ENCODE data around the gene ZNF451. TPM values are rescaled to one million over a fixed set of nuclear protein-coding genes. Genes with fewer than 3 reads are reported as not detected.
"Not testable (repeated sequence)": the region's sequence is repeated elsewhere in the genome, so short reads cannot be mapped to it uniquely, and the experiment has no call there.

The ZNF451 gene
- polyA plus RNA-seq, 3 donors: 33.2 to 38.9 (median 35.4) TPM

DNA sequence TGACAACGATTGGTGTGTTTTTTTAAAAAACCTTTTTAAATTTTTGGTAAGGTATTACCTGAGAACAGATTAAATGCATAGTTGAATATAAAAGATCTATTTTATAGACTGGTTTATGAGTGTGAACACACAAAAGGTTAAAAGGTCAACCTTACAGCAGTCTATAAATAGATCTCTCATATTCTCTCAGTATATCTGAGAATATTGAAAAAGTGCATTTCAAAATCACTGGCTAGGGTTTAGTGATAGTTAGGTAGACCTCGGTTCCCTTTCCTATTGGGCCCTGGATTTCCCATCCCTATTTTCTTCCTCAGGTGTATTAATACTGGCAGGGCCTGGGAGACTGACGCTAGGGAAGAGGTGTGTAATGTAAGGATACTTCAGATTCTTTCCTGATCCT lies 723 bp upstream of the ZNF451 start:
- DNase-seq (ENCODE audit: low read depth in 3 of 3, low spot score in 2 of 3): no peak

DNA sequence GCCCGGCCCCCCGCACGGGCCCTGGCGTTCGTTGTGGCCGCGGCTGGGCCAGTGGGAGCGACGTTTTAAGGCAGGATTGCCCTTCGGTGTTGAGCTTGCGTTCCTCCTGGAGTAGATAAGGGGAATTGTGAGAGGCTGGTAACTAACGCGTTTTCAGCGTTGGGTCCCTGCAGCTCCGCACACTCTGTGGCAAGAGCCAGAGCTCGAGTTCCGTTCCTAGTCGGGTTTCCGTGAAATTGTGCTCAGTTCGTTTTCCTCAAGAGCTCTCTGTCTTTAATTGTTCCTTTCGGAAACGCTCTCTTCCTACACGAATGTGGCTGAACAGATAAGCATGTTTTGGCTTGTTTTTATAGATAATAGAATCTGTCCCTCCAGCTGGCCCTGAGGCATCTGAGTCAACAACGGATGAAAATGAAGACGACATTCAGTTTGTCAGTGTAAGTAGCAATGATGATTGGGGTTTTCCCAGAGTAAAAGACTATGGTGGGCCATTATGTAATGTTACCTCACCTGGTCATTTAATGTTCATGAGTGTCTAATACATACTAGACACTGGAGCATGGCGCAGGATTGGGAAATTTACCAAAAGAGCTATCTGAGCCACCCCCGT lies 575 bp downstream of the ZNF451 start:
- DNase-seq (ENCODE audit: low read depth in 3 of 3, low spot score in 2 of 3): not testable (repeated sequence)

DNA sequence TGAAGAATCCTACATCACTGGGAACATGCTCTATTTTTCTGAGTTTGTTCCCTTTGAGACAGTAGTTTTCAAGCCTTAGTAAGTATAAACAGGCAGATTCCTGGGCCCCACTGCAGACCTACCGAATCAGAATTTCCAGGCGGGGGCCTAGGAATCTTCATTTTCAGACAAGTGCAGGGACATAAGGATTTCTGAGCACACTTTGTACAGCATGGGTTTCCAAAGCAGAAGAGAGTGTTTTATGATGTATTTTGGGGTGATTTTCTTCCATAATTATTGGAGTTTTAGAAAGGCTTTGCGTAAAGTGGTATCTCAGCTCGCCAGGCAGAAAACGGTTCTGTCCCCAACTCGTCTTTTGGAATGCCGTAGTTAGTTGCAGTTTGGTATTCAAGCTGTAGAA lies 1.4 kb downstream of the ZNF451 start:
- DNase-seq (ENCODE audit: low read depth in 3 of 3, low spot score in 2 of 3): not testable (repeated sequence)

- DNase-seq (ENCODE audit: low read depth in 3 of 3, low spot score in 2 of 3): no peak
Observed at GRCh38 chr6:57094689-57095088, 4.7 kb downstream of the ZNF451 start.

- DNase-seq (ENCODE audit: low read depth in 3 of 3, low spot score in 2 of 3): no peak
Observed at GRCh38 chr6:57097596-57097995, 7.6 kb downstream of the ZNF451 start.

- DNase-seq (ENCODE audit: low read depth in 3 of 3, low spot score in 2 of 3): no peak
Observed at GRCh38 chr6:57102976-57103375, 13.0 kb downstream of the ZNF451 start.

- DNase-seq (ENCODE audit: low read depth in 3 of 3, low spot score in 2 of 3): no peak
Observed at GRCh38 chr6:57104336-57104735, 14.3 kb downstream of the ZNF451 start.

DNA sequence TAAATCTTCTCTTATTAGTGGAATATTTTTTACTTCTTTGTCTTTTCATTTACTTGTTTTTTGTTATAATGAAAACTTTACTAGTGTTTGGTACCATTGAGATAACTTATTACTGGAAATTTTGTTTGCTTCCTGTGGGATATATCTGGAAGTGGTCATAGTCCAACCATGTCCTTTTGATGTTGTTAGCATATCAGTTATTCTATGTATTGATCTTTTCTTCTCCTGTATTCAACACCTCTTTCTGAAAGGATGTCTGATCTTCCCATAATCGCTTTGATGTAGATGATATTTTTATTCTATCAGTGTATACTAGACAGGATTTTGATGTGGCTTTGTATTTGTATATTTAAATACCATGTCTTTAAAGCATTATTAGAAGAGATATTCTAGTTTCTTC lies 17.0 kb downstream of the ZNF451 start:
- DNase-seq (ENCODE audit: low read depth in 3 of 3, low spot score in 2 of 3): no peak

- DNase-seq (ENCODE audit: low read depth in 3 of 3, low spot score in 2 of 3): no peak
Observed at GRCh38 chr6:57108691-57109090, 18.7 kb downstream of the ZNF451 start.

GRCh38 chr6:57109880-57110279 lies 19.9 kb downstream of the ZNF451 start:
- no peak for DNase-seq (ENCODE audit: low read depth in 3 of 3, low spot score in 2 of 3)

- no peak for DNase-seq (ENCODE audit: low read depth in 3 of 3, low spot score in 2 of 3)
Observed at GRCh38 chr6:57113105-57113504, 23.1 kb downstream of the ZNF451 start.

- DNase-seq (ENCODE audit: low read depth in 3 of 3, low spot score in 2 of 3): no peak
Observed at GRCh38 chr6:57116776-57117175, 26.8 kb downstream of the ZNF451 start.

- DNase-seq (ENCODE audit: low read depth in 3 of 3, low spot score in 2 of 3): no peak
Observed at GRCh38 chr6:57117796-57118195, 27.8 kb downstream of the ZNF451 start.

DNA sequence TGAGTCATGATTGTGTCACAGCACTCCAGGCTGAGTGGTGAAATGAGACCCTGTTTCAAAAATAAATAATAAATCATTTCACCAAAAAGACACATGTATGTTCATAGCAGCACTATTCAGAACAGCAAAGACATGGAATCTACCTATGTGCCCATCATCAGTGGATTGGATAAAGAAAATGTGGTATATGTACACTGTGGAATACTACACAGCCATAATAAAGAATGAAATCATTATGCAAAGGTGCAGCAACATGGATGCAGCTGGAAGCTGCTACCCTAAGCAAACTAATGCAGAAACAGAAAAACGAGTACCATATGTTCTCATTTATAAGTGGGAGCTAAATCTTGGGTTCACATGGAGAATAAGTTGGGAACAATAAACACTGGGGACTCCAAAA lies 33.1 kb downstream of the ZNF451 start:
- no peak for DNase-seq (ENCODE audit: low read depth in 3 of 3, low spot score in 2 of 3)

DNA sequence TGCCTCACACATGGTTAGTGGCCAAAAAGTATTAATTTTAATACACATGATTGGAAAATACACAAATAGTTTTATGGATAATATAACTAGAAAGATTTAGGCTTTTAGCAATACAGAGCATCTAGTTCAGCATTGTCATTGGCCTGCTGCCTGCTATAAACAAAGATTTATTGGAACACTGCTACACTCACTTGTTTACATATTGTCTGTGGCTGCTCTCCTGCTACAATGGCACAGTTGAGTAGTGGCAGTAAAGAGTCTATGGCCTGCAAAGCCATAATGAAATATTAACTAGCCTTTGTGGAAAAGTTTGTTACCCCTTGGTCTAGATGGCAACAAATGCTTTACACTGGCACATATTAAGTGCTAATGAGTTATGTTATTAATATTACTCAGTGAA lies 37.8 kb downstream of the ZNF451 start:
- no peak for DNase-seq (ENCODE audit: low read depth in 3 of 3, low spot score in 2 of 3)

DNA sequence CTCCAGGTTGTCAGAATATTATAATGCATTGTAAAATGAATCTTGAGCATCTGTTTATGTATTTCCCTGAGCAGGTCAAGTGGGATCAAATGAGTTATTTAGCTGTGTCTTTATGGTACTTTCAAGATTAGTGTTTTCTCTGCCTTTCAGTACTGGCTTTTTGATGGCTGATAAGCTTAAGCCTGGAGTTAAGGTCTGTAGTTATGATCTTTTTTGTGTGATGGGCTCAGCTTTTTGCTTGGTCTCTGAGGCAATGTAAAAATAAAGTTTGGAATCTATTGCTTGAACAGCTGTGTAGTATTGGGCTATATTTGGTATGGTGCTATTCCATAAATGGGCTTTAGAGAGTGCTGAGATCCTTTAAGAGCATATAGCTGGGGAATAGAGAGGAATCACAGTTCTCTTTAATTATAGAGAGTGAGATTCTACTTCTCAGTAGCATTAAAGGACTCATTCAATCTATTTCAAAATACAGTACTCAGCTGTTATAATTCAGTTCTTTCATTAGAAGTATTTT lies 40.7 kb downstream of the ZNF451 start:
- no peak for DNase-seq (ENCODE audit: low read depth in 3 of 3, low spot score in 2 of 3)

GRCh38 chr6:57134954-57135353 lies 45.0 kb downstream of the ZNF451 start:
- DNase-seq (ENCODE audit: low read depth in 3 of 3, low spot score in 2 of 3): no peak

DNA sequence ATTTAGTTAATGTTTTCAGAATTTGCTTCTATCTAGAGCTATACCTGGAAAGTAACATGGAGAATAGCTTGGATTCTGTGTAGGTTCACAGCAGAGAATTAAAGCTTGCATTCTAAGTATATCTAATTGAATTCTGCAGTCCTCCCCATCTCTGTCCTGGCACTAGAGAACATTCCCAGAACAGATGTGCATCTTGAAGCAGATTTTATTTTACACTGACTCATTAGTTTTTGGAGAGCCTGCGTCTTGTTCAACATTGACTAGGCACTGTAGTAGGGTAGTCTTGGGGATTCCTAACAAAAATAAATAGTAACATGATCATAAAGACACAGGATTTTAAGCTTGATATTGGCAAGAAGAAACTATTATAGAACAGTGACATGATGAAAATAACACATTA lies 45.9 kb downstream of the ZNF451 start:
- DNase-seq (ENCODE audit: low read depth in 3 of 3, low spot score in 2 of 3): no peak

DNA sequence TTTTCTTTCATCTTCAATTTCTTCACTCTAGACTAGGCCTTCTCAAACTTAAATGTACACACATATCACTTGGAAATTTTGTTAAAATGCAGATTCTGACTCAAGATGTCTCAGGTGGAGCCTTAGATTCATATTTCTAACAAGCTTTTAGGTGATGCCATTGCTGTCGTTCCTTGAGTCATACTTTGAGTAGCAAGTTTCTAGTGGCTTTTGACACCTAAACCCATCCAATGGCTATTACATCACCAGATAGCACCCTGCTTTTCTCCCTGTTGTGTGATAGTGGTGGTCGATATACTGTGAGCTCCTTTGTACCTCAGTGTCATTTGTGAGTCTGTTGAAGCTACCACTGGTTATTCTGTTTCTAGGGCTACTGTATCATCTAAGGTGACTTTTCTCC lies 47.4 kb downstream of the ZNF451 start:
- no peak for DNase-seq (ENCODE audit: low read depth in 3 of 3, low spot score in 2 of 3)

DNA sequence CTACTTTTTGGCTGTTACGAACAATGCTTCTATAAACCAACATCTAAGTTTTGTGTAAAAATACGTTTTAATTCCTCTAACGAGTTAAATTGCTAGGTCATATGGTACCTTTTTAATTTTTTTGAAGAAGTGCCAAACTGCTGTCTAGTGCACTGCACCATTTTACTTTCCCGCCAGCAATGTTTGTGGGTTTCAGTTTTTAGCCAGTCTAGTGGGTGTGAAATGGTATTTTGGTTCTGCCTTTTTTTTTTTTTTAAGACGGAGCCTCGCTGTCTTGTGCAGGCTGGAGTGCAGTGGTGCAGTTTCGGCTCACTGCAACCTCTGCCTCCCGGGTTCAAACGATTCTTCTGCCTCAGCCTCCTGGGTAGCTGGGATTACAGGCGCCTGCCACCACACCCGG lies 48.0 kb downstream of the ZNF451 start:
- no peak for DNase-seq (ENCODE audit: low read depth in 3 of 3, low spot score in 2 of 3)

DNA sequence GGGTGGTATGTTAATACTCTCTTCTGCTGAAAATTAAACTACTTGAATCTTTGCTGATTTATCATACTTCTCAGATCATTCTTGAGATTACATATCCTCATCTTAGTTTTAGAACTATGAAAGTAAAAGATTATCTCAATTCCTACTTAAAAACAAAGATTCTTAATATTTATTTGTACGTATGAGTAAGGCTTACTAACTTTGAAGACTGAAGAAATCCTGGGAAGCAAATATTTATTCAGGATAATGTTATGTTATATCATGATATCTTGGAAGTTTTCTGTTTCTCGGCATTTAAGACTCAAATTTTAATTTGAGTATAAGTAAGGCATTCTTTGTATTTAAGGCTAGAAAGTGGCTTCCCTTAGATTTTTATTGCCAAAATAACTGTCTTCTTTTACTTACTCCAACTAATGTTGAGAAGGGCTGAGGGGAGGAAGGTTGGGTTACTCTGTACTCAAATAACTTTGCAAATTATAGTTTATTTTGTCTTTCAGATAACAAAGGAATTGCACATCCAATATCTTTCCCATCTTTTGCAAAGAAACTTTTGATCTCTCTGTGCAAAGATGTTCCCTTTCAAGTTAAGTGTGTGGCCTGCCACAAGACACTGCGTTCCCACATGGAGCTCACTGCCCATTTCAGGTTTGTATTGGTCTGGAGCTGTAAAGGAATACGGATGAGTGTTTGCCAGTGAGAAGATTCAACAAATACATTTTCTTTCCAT lies 51.6 kb downstream of the ZNF451 start:
- DNase-seq (ENCODE audit: low read depth in 3 of 3, low spot score in 2 of 3): no peak

DNA sequence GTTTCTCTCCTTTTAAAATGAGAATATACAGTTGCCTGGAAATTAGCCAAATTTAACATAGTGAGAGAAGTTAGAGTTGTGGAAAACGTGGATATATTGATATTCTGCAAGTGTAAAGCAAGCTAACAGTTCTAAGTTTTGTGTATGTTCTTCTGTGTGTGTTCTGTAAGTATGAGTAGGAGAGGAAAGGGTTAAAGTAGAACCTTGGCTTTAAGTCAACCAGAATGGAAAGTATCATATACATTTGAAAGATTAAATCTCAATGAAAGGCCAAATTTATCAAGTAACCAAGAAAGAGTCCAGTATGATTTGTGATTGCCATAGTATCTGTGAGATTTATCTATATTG lies 52.2 kb downstream of the ZNF451 start:
- DNase-seq (ENCODE audit: low read depth in 3 of 3, low spot score in 2 of 3): no peak

- no peak for DNase-seq (ENCODE audit: low read depth in 3 of 3, low spot score in 2 of 3)
Observed at GRCh38 chr6:57143690-57144089, 53.7 kb downstream of the ZNF451 start.

Measured in right renal cortex interstitium (tissue), 3 donors.